Measurements from ENCODE around the gene ACOX3.

The ACOX3 gene

DNA sequence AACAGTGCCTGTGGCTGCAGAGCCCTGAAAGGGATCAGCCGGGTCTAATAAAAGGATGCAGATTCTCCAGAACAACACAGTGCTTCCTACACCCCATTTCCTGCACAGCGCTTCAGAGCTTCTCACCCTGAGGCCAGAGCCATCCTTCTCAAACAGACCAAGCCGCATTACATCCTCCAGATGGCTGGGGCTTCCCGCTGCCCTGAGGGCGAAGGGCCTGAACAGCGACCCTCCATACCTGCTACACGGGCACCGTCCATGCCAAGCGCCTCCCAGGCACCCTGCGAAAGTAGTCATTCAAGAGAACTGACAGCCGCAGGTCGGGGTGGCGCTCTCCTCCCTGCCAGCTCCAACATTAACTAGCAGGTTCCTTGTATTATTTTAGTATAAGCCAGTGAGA, 36.5 kb downstream of the ACOX3 start:
- H3K4me3 ChIP-seq (ENCODE audit: low read length) = no peak overlapping the region
- no peaks in the 10 kb centered on the region for H3K9me3 ChIP-seq (ENCODE audit: low read length)
- no peak overlapping the region for H2AFZ ChIP-seq (ENCODE audit: low read depth, low read length)
- peaks cover 15% of the 10 kb centered on the region for H3K36me3 ChIP-seq (ENCODE audit: insufficient read depth, low read length)
- H3K27me3 ChIP-seq (ENCODE audit: insufficient read depth, low read length) = no peaks in the 10 kb centered on the region
- H3K4me1 ChIP-seq (ENCODE audit: insufficient read depth, low read length) = peaks cover 3% of the 10 kb centered on the region

DNA sequence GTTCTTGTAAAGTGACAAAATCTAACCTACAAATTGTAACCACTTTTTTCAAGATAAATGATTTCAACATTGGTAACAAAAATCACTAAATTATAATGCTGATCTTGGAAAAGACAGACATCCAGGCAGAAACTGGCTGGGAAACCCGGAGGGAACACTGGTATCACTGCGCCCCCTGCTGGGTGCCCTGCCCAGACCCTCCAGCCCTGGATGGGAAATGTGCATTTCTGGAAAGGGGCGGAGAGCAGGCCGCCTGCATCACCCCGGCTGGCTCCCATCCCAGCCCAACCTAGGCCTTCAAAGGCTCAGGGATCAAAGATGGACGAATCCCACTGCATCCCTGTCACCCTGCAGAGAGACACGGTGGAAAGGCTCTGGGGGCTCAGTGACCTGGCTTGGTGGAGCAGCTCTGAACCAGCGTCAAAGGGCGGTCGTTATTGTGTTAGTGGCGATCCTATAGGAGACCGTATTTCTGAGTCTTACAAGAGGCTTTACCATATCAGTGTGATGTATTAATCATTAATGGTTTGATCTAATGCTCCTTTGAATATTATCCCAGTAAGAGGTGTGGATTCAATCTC, 37.3 kb downstream of the ACOX3 start:
- H3K36me3 ChIP-seq (ENCODE audit: insufficient read depth, low read length) = peaks cover 13% of the 10 kb centered on the region
- peaks cover 3% of the 10 kb centered on the region for H3K4me1 ChIP-seq (ENCODE audit: insufficient read depth, low read length)
- H3K9me3 ChIP-seq (ENCODE audit: low read length) = no peaks in the 10 kb centered on the region
- H3K27me3 ChIP-seq (ENCODE audit: insufficient read depth, low read length) = no peaks in the 10 kb centered on the region
- H3K4me3 ChIP-seq (ENCODE audit: low read length) = no peak overlapping the region
- no peak overlapping the region for H2AFZ ChIP-seq (ENCODE audit: low read depth, low read length)

- no peak overlapping the region for H2AFZ ChIP-seq (ENCODE audit: low read depth, low read length)
- H3K4me1 ChIP-seq (ENCODE audit: insufficient read depth, low read length) = peaks cover 3% of the 10 kb centered on the region
- no peaks in the 10 kb centered on the region for H3K9me3 ChIP-seq (ENCODE audit: low read length)
- no peak overlapping the region for H3K4me3 ChIP-seq (ENCODE audit: low read length)
- peaks cover 13% of the 10 kb centered on the region for H3K36me3 ChIP-seq (ENCODE audit: insufficient read depth, low read length)
- no peaks in the 10 kb centered on the region for H3K27me3 ChIP-seq (ENCODE audit: insufficient read depth, low read length)
Observed at GRCh38 chr4:8402640-8403039, 37.9 kb downstream of the ACOX3 start.

DNA sequence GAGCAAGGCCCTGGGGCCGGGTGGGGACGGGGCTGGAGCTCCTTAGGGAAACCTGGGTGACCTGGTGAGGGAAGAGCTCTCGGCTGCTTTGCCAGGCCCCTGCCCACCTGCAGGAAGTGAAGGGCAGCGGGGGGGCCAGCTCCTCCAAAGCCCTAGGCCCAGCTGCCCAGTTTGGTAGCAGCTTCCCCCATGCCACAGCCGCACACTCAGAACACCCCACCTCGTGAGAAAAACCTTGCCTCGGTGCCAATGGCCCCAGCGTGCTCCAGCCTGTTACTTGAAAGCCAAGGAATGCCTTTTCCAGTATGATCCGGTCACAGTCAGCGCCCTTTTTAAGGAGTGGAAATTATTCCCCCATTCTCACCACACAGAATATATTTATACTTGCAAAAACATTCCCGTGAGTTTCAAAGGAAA, 38.3 kb downstream of the ACOX3 start:
- H3K36me3 ChIP-seq (ENCODE audit: insufficient read depth, low read length) = peaks cover 13% of the 10 kb centered on the region

DNA sequence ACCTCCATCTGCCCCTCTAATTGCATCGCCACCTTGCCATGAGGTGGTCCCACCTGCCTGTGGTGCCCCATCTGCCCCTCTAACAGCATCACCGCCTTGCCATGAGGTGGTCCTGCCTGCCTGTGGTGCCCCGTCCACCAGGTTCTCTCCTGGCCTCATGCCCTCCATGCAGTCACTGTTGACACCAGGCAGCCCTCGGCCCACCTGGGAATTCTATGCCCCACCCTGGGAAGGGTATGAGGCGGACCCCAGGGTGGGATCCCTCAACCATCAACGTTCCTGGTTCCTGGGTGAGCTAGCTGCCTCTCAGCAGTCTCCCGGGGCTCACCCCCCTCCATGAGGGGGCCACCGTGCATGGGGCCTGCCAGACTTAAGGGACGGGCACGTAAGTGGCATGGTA, 38.9 kb downstream of the ACOX3 start:
- Histone ChIP-seq H3K27me3 (ENCODE audit: insufficient read depth, low read length) (no peaks in the 10 kb centered on the region), H2AFZ (ENCODE audit: low read depth, low read length) (no peak overlapping the region), H3K9me3 (ENCODE audit: low read length) (no peaks in the 10 kb centered on the region), H3K4me3 (ENCODE audit: low read length) (no peak overlapping the region), H3K36me3 (ENCODE audit: insufficient read depth, low read length) (peaks cover 13% of the 10 kb centered on the region), H3K4me1 (ENCODE audit: insufficient read depth, low read length) (peaks cover 3% of the 10 kb centered on the region)

More for the DNA sequence above, 38.3 kb downstream of the ACOX3 start:
- H3K9me3 ChIP-seq (ENCODE audit: low read length) = no peaks in the 10 kb centered on the region
- H3K4me3 ChIP-seq (ENCODE audit: low read length) = no peak overlapping the region
- H3K4me1 ChIP-seq (ENCODE audit: insufficient read depth, low read length) = peaks cover 3% of the 10 kb centered on the region
- no peak overlapping the region for H2AFZ ChIP-seq (ENCODE audit: low read depth, low read length)
- H3K27me3 ChIP-seq (ENCODE audit: insufficient read depth, low read length) = no peaks in the 10 kb centered on the region

DNA sequence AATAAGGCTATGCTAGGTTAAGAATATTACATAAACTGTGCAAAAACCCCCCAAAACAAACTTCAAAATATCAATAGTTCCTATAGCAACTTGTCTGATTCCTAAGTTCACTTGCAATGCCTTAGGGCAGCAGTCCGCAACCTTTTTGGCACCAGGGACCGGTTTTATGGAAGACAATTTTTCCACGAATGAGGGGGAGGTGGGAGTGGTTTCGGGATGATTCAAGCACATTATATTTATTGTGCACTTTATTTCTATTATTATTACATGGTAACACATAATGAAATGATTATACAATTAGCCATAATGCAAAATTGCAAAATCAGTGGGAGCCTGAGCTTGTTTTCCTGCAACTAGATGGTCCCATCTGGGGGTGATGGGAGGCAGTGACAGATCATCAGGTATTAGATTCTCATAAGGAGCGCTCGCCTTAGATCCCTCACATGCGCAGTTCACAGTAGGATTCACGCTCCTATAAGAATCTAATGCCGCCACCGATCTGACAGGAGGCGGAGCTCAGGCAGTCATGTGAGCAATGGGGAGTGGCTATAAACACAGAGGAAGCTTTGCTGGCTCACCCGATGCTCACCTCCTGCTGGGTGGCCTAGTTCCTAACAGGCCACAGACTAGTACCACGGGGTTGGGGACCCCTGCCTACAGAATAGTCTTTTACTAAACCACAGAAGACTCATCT, 39.7 kb downstream of the ACOX3 start:
- H3K4me3 ChIP-seq (ENCODE audit: low read length) = no peak overlapping the region
- no peak overlapping the region for H2AFZ ChIP-seq (ENCODE audit: low read depth, low read length)
- H3K4me1 ChIP-seq (ENCODE audit: insufficient read depth, low read length) = peaks cover 3% of the 10 kb centered on the region
- H3K27me3 ChIP-seq (ENCODE audit: insufficient read depth, low read length) = no peaks in the 10 kb centered on the region
- peaks cover 8% of the 10 kb centered on the region for H3K36me3 ChIP-seq (ENCODE audit: insufficient read depth, low read length)
- H3K9me3 ChIP-seq (ENCODE audit: low read length) = no peaks in the 10 kb centered on the region

GRCh38 chr4:8399298-8399697, 41.2 kb downstream of the ACOX3 start:
- no peaks in the 10 kb centered on the region for H3K27me3 ChIP-seq (ENCODE audit: insufficient read depth, low read length)
- no peak overlapping the region for H3K4me3 ChIP-seq (ENCODE audit: low read length)
- no peaks in the 10 kb centered on the region for H3K9me3 ChIP-seq (ENCODE audit: low read length)
- H2AFZ ChIP-seq (ENCODE audit: low read depth, low read length) = no peak overlapping the region
- H3K36me3 ChIP-seq (ENCODE audit: insufficient read depth, low read length) = peaks cover 3% of the 10 kb centered on the region
- peaks cover 10% of the 10 kb centered on the region for H3K4me1 ChIP-seq (ENCODE audit: insufficient read depth, low read length)

DNA sequence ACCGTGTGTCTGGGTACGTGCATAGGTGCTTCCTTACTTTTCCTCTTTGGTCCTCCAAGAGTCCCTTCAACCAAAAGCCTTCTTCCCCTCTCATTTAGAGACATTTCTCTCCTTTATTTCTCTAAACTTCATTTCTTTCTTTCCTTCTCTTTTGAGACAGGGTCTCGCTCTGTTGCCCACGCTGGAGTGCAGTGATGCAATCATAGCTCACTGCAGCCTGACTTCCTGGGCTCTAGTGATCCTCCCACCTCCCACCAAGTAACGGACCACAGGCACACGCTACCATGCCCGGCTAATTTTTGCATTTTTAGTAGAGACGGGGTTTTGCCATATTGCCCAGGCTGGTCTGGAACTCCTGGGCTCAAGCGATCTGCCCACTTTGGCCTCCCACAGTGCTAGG, 42.2 kb downstream of the ACOX3 start:
- peaks cover 19% of the 10 kb centered on the region for H3K4me1 ChIP-seq (ENCODE audit: insufficient read depth, low read length)
- H2AFZ ChIP-seq (ENCODE audit: low read depth, low read length) = no peak overlapping the region
- no peaks in the 10 kb centered on the region for H3K27me3 ChIP-seq (ENCODE audit: insufficient read depth, low read length)
- no peaks in the 10 kb centered on the region for H3K9me3 ChIP-seq (ENCODE audit: low read length)
- H3K36me3 ChIP-seq (ENCODE audit: insufficient read depth, low read length) = peaks cover 3% of the 10 kb centered on the region
- H3K4me3 ChIP-seq (ENCODE audit: low read length) = no peak overlapping the region

DNA sequence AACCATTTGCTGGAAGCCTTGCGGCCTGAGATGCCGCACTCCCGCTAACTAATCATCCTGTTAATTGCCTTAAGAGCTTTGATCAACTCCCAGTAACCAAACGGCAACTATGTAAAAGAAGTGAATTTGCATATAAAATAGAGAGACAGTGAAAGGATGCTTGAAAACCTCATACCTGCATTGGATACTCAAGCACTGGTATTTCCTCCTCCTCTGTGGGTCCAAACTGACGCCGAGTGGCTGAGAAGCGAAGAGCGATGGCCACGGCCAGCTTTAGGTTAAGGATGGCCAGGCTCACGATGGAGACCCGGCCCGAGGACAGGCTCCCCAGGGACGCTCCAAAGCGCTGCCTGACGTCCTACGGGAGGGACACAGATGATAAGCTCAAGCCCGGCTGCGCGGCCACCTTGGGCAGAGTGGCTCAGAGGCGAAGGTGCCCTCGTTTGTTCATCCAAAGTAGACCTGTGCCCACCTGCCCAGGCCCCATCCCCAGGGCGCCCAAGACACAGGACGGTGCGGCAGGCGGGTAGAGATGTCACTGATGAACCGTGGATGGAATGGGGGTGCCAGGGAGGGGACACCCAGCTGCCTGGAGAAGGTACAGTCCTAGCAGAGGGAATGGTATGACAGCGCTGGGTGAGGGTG, 43.6 kb downstream of the ACOX3 start:
- Histone ChIP-seq H3K4me1 (ENCODE audit: insufficient read depth, low read length) (peaks cover 25% of the 10 kb centered on the region), H3K4me3 (ENCODE audit: low read length) (no peak overlapping the region), H3K36me3 (ENCODE audit: insufficient read depth, low read length) (peaks cover 5% of the 10 kb centered on the region), H3K9me3 (ENCODE audit: low read length) (no peaks in the 10 kb centered on the region), H2AFZ (ENCODE audit: low read depth, low read length) (no peak overlapping the region), H3K27me3 (ENCODE audit: insufficient read depth, low read length) (no peaks in the 10 kb centered on the region)

DNA sequence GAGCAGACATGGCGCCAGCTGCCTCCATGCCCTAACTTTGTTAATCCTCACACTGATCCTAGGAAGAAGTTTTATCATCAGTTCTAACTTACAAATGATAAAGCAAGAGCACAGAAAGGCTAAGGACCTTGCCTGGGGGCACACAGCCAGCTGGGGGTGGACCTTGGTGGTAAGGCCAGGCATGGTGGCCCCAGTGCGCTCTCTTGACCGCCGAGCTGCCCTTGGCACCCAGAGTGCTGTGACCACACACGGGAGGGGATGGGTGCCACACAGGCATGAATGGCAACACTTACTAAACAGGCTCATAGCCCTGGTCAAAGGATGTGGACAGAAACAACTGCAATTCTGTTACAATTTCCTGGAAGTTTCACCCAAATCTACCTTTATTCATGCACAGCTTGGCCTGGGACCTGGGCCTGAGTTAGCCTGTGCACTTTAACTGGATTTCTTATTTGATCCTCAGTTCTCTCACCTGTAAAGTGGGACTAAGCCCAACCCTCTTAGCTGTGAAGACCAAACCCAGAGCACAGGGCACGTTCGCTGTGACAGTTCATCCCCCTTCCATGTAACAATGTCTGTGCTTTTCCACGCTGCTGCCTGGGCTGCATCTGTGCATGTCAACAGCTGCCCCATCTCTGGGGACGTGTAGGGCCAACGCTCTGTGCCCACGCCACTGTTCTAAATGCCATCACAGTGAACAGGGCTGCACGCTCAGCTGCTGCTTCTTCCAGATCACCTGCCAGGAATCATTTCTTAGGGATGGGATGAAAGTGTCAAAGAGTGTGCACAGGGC, 44.8 kb downstream of the ACOX3 start:
- Histone ChIP-seq H3K36me3 (ENCODE audit: insufficient read depth, low read length) (peaks cover 8% of the 10 kb centered on the region), H3K4me3 (ENCODE audit: low read length) (no peak overlapping the region), H3K4me1 (ENCODE audit: insufficient read depth, low read length) (peaks cover 25% of the 10 kb centered on the region), H3K27me3 (ENCODE audit: insufficient read depth, low read length) (no peaks in the 10 kb centered on the region), H3K9me3 (ENCODE audit: low read length) (no peaks in the 10 kb centered on the region), H2AFZ (ENCODE audit: low read depth, low read length) (no peak overlapping the region)

GRCh38 chr4:8394806-8395205, 45.7 kb downstream of the ACOX3 start:
- Histone ChIP-seq H3K36me3 (ENCODE audit: insufficient read depth, low read length) (peaks cover 13% of the 10 kb centered on the region), H3K4me3 (ENCODE audit: low read length) (no peak overlapping the region)

DNA sequence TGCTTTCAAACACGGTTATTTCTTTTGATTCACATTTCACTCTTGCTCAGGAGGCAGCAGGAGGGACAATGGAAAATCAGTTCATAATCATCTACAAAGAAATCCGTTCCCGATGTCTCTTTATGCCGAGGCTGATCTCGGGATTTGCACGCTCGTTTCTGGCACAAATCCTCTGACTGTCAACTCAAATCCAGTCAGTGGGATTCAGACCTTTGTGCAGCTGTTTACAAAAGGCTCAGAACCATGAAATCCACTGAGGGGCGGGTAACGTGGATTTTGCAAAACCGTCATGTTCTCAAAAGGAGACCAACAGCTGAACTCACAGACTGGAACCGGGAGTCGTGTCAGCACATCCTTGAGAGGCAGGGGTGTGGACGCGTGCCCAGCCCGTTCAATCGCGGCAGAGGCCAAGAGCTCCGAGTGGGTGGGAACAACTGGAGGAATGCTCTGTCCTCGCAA, 46.4 kb downstream of the ACOX3 start:
- Histone ChIP-seq H3K4me1 (ENCODE audit: insufficient read depth, low read length) (peaks cover 25% of the 10 kb centered on the region), H3K4me3 (ENCODE audit: low read length) (peak overlapping the region; percentile 17)

More at GRCh38 chr4:8394806-8395205, 45.7 kb downstream of the ACOX3 start:
- no peaks in the 10 kb centered on the region for H3K27me3 ChIP-seq (ENCODE audit: insufficient read depth, low read length)
- H2AFZ ChIP-seq (ENCODE audit: low read depth, low read length) = no peak overlapping the region
- no peaks in the 10 kb centered on the region for H3K9me3 ChIP-seq (ENCODE audit: low read length)
- peaks cover 25% of the 10 kb centered on the region for H3K4me1 ChIP-seq (ENCODE audit: insufficient read depth, low read length)

GRCh38 chr4:8393593-8394038, 46.9 kb downstream of the ACOX3 start:
- H2AFZ ChIP-seq (ENCODE audit: low read depth, low read length) = no peak overlapping the region
- no peaks in the 10 kb centered on the region for H3K9me3 ChIP-seq (ENCODE audit: low read length)
- H3K4me3 ChIP-seq (ENCODE audit: low read length) = peak overlapping the region; percentile 17
- no peaks in the 10 kb centered on the region for H3K27me3 ChIP-seq (ENCODE audit: insufficient read depth, low read length)
- H3K4me1 ChIP-seq (ENCODE audit: insufficient read depth, low read length) = peaks cover 25% of the 10 kb centered on the region
- peaks cover 13% of the 10 kb centered on the region for H3K36me3 ChIP-seq (ENCODE audit: insufficient read depth, low read length)

More for the DNA sequence above, 46.4 kb downstream of the ACOX3 start:
- H3K36me3 ChIP-seq (ENCODE audit: insufficient read depth, low read length) = peaks cover 13% of the 10 kb centered on the region
- no peaks in the 10 kb centered on the region for H3K9me3 ChIP-seq (ENCODE audit: low read length)
- H3K27me3 ChIP-seq (ENCODE audit: insufficient read depth, low read length) = no peaks in the 10 kb centered on the region
- H2AFZ ChIP-seq (ENCODE audit: low read depth, low read length) = no peak overlapping the region
